Erythroblast (primary cell): Measurements from ENCODE around the gene TMSB4X.

Experiments used
- GATA1 ChIP-seq: IDR thresholded peaks from 2 replicates; pipeline ENCODE4 v1.6.1; 2011; ENCODE audit warnings: low read depth, mild to moderate bottlenecking, control low read depth, low read length, moderate library complexity
- POLR2A ChIP-seq: IDR thresholded peaks from 2 replicates; pipeline ENCODE4 v1.6.1; 2011; ENCODE audit warnings: mild to moderate bottlenecking, low read length

- TF ChIP-seq POLR2A (no peak), GATA1 (no peak)
These were observed 33.3 kb downstream of the TMSB4X start for GRCh38 chrX:13008189-13008533.
